Thoracic aorta (tissue), 2 donors: ENCODE measurements around the gene IMPDH2. TPM values are rescaled to one million over a fixed set of nuclear protein-coding genes. Genes with fewer than 3 reads are reported as not detected.

Experiments
- ATAC-seq: fragments of 150-250 bp; one replicate; pipeline ENCODE4 v1.8.0; 2017; ENCODE audit warnings: low read depth; ENCODE audit not compliant: insufficient number of reproducible peaks, low FRiP score
- DNase-seq: peaks from one replicate; pipeline ENCODE4 v3.0.0-alpha.2; 2020; ENCODE audit warnings: low spot score
- H3K27ac ChIP-seq, 2 donors: fragments of 200-600 bp; sonication (generic); 1 replicate in 1 of 2; 2 replicates in 1 of 2; pipeline ENCODE4 v1.5.1; 2016; ENCODE audit warnings: mild to moderate bottlenecking in 2 of 2, moderate library complexity in 2 of 2
- H3K27me3 ChIP-seq: fragments of 200-600 bp; sonication (generic); replicated peaks from 2 replicates; pipeline ENCODE4 v1.6.0; 2016; ENCODE audit warnings: mild to moderate bottlenecking; ENCODE audit not compliant: insufficient read depth
- H3K36me3 ChIP-seq: fragments of 200-600 bp; sonication (generic); one replicate; pipeline ENCODE4 v1.5.1; 2016
- H3K4me1 ChIP-seq, 2 donors: fragments of 200-600 bp; sonication (generic); 1 replicate in 1 of 2; 2 replicates in 1 of 2; pipeline versions ENCODE4 v1.5.1 to v1.6.0; 2016; ENCODE audit warnings: low read depth in 2 of 2, mild to moderate bottlenecking in 1 of 2; ENCODE audit not compliant: control insufficient read depth in 1 of 2
- H3K4me3 ChIP-seq: fragments of 200-600 bp; sonication (generic); 2 replicates; pipeline ENCODE4 v1.5.1; 2016; ENCODE audit warnings: mild to moderate bottlenecking
- H3K9me3 ChIP-seq: fragments of 200-600 bp; sonication (generic); 2 replicates; pipeline ENCODE4 v1.5.1; 2016
- total RNA-seq, 2 donors: library from RNA; depleted of rRNA; stranded (reverse); fragments of >200 nt; gene quantifications; one replicate each; pipeline versions ENCODE4 v1.1.0 to v1.2.3, GENCODE V29; 2016
- TF ChIP-seq, protein P1 (sequence below): fragments of 200-600 bp; sonication (generic); IDR thresholded peaks from one replicate; pipeline ENCODE4 v1.5.1; 2019; ENCODE audit warnings: antibody characterized with exemption

IMPDH2 gene
- total RNA-seq, 2 donors from 2014 or later = 56.0 to 96.2 TPM

DNA sequence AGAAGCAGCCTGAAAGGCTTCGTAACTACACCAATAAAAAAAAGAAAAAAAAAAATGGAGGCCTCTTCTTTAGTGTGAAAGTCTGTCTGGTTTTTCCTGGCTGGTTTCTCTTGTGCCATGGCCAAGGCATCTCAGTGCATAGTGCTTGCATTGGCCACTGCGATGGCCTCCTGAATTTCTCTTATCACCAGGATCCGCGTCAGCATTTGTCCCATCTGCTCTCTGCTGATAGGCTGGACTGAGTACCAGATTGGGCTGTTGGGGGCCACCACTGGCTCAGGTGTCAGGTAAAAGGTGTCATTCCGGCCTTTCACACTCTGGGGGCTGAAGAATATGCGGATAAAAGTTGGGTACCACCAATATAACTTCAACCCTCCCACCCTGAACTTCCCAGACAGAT, 1.1 kb upstream of the IMPDH2 start:
- Histone ChIP-seq H3K27me3 (no peaks in the 10 kb centered on the region), H3K4me3 (no peak overlapping the region), H3K4me1 (peaks cover 0 to 14% of the 10 kb centered on the region in 2 donors), H3K9me3 (no peaks in the 10 kb centered on the region), H3K27ac (no peak overlapping the region), H3K36me3 (peaks cover 24% of the 10 kb centered on the region)
- ATAC-seq (no peak), DNase-seq (no peak)
- TF ChIP-seq, protein P1, sequence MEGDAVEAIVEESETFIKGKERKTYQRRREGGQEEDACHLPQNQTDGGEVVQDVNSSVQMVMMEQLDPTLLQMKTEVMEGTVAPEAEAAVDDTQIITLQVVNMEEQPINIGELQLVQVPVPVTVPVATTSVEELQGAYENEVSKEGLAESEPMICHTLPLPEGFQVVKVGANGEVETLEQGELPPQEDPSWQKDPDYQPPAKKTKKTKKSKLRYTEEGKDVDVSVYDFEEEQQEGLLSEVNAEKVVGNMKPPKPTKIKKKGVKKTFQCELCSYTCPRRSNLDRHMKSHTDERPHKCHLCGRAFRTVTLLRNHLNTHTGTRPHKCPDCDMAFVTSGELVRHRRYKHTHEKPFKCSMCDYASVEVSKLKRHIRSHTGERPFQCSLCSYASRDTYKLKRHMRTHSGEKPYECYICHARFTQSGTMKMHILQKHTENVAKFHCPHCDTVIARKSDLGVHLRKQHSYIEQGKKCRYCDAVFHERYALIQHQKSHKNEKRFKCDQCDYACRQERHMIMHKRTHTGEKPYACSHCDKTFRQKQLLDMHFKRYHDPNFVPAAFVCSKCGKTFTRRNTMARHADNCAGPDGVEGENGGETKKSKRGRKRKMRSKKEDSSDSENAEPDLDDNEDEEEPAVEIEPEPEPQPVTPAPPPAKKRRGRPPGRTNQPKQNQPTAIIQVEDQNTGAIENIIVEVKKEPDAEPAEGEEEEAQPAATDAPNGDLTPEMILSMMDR = no peak

DNA sequence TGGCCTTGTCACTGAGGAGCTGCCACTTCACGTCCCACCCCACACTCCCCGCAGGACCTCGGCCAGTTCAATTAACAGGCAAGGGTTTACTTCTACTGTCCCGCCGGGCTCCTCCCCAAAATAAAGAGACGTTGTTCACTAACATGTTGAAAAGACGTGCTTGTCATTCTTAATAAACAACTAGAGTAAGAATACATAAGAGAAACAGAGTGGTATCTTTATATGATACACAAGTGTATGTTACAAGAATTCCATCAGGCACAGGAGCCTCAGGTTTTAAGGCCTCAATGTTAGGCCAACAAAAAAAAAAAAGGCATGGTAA, 326 bp upstream of the IMPDH2 start:
- H3K9me3 ChIP-seq = no peaks in the 10 kb centered on the region
- DNase-seq (no peak), ATAC-seq (no peak)
- TF ChIP-seq, protein P1 = no peak
- no peaks in the 10 kb centered on the region for H3K27me3 ChIP-seq
- H3K27ac ChIP-seq = peak overlapping the region; percentile 44 to 91
- peaks cover 32% of the 10 kb centered on the region for H3K36me3 ChIP-seq
- peaks cover 0 to 14% of the 10 kb centered on the region in 2 donors for H3K4me1 ChIP-seq
- peak overlapping the region; percentile 82 for H3K4me3 ChIP-seq

DNA sequence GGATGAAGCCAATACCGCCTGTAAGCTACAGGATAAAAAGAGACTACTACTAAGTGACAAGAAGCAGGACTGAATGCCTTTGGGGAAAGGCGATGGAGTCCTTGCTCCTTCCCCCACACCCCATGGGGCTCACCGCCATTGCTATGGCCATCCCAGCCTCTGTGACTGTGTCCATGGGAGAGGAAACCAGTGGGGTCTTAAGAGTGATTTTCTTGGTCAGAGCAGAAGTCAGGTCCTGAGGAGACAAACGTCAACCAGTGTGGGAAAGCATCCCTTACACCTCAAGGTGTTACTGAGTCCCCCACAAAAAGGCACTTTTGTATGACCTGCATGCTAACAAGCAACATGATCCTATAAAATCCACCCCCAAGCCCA, 913 bp downstream of the IMPDH2 start:
- H3K36me3 ChIP-seq = peaks cover 43% of the 10 kb centered on the region
- DNase-seq (no peak), ATAC-seq (no peak)
- H3K9me3 ChIP-seq = no peaks in the 10 kb centered on the region
- no peaks in the 10 kb centered on the region for H3K27me3 ChIP-seq
- TF ChIP-seq, protein P1 = no peak
- peak overlapping the region; percentile 87 to 91 for H3K27ac ChIP-seq
- H3K4me3 ChIP-seq = peak overlapping the region; percentile 82
- H3K4me1 ChIP-seq = peaks cover under 1 to 16% of the 10 kb centered on the region in 2 donors

DNA sequence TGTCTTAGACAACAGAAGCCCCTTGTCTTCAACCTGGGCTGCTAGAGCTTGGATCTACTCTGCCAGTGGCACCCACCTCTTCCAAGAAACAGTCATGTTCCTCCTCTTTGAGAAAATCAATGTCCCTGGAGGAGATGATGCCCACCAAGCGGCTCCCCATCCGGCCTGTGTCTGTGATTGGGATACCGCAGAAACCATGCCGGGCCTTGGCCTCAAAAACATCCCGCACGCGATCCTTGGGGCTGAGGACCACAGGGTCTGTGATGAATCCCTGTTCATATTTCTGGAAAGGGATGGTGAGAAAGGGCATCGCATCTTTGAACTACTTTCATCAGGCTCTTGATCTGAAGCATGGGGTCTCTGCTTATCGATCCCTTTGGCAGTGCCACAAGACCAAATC, 1.6 kb downstream of the IMPDH2 start:
- TF ChIP-seq, protein P1 = no peak
- Histone ChIP-seq H3K27ac (peak overlapping the region in 1 of 2 donors; percentile 87), H3K9me3 (no peaks in the 10 kb centered on the region), H3K36me3 (peaks cover 42% of the 10 kb centered on the region), H3K27me3 (no peaks in the 10 kb centered on the region), H3K4me1 (peaks cover 7 to 22% of the 10 kb centered on the region in 2 donors), H3K4me3 (no peak overlapping the region)
- DNase-seq (no peak), ATAC-seq (no peak)

DNA sequence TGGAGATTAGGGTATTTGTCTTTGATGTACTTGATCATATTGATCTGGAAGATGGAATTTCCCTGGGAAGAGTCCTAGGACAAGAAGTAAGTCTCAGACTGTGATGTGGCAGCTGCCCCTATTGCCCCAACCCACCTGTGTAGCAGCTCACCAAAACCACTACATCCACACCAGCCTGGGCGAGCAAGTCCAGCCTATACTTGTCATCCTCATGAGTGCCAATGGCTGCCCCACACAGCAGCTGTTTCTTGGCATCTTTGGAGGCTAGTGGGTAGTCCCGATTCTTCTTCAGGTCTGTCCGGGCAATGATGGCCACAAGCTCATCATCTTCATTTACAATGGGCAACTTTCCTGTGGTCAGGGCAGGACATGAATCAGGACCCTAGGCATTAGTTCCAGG, 2.7 kb downstream of the IMPDH2 start:
- no peaks in the 10 kb centered on the region for H3K9me3 ChIP-seq
- H3K36me3 ChIP-seq = peaks cover 31% of the 10 kb centered on the region
- no peaks in the 10 kb centered on the region for H3K27me3 ChIP-seq
- peaks cover 9 to 24% of the 10 kb centered on the region in 2 donors for H3K4me1 ChIP-seq
- DNase-seq (no peak), ATAC-seq (no peak)
- no peak overlapping the region for H3K4me3 ChIP-seq
- H3K27ac ChIP-seq = no peak overlapping the region
- TF ChIP-seq, protein P1 = no peak
